ENCODE measurements around the gene KCTD3. TPM values are rescaled to one million over a fixed set of nuclear protein-coding genes. Genes with fewer than 3 reads are reported as not detected.

The KCTD3 gene
- total RNA-seq, 1 donor from 2014 or later: 55.0 TPM

- DNase-seq: no peak
Measured at GRCh38 chr1:215660259-215660658, 93.2 kb downstream of the KCTD3 start.

- DNase-seq: no peak
Measured at GRCh38 chr1:215661033-215661432, 93.9 kb downstream of the KCTD3 start.

DNA sequence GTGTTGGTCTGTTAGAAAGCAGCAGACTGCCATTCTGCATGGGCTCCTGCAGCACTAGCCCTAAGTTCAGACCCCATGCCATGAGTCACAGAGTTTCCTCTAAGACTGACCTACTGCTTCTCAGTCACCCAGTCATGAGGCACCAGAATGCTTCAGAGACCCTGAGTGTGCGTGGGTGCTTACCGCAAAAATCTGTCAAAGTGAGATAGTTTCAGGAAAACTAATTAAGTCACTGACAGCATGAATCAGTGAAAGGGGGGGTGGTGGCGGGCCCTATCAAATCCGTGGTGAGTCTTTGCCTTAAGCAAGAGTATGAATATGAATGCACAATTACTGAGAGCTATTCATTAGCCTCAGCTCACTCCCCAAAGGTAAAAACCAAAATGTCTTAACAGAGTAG lies 98.1 kb downstream of the KCTD3 start:
- DNase-seq: no peak

DNA sequence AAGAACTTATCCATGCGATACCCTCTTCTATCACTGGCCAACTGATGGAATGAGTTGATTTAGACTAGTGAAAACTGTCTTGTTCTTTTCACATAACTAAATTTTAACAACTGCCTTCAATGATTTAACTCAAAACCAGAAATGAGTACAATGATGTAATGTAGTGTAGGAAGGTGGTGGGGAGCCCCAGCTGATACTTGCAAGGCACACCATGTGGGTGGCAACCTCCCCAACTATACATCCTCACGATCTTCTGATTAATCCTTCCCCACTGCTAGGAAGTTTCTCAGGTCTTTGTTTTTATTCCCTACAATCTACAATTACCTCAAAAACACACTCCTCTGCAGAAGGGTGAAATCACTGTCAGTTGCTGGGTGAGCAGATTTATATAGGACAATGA lies 100.7 kb downstream of the KCTD3 start:
- DNase-seq: no peak

GRCh38 chr1:215669806-215670491 lies 102.8 kb downstream of the KCTD3 start:
- no peak for DNase-seq
